ENCODE results near the gene OTOP1.
"Not testable (repeated sequence)": the region's sequence is repeated elsewhere in the genome, so short reads cannot be mapped to it uniquely, and the experiment has no call there.

- TF ChIP-seq CTCF, POLR2A, EP300 (IDR thresholded peaks at IDR 0.05): not testable (repeated sequence)
Observed at GRCh38 chr4:4164532-4165173, 62.1 kb downstream of the OTOP1 start.
